IPS-18c (cell line): ENCODE data around the gene BCL6.
"Not testable (repeated sequence)": the region's sequence is repeated elsewhere in the genome, so short reads cannot be mapped to it uniquely, and the experiment has no call there.

ENCODE experiments used
- H3K4me3 ChIP-seq: 2 replicates; pipeline ENCODE4 v1.7.0; 2013; ENCODE audit warnings: low read depth, mild to moderate bottlenecking, low read length, moderate library complexity; ENCODE audit not compliant: insufficient read depth
- H3K9me3 ChIP-seq: one replicate; pipeline ENCODE4 v1.6.1; 2013; ENCODE audit warnings: mild to moderate bottlenecking, low read length, moderate library complexity; ENCODE audit not compliant: control insufficient read depth, insufficient read depth

Gene BCL6

GRCh38 chr3:187705164-187705563 lies 40.1 kb downstream of the BCL6 start:
- Histone ChIP-seq H3K9me3 (no peaks in the 10 kb centered on the region), H3K4me3 (no peak overlapping the region)

- no peak within 1 kb of the TSS for H3K4me3 ChIP-seq
- H3K9me3 ChIP-seq = no peaks in the 10 kb centered on the region
These were observed 42.7 kb downstream of the BCL6 start, which contains the start of gene RTP2 for GRCh38 chr3:187702507-187703033. Gene RTP2, minus strand, starts transcription at chr3:187702557. Its CDS starts 429 bp downstream, at chr3:187702128.

- Histone ChIP-seq H3K4me3 (no peak overlapping the region), H3K9me3 (no peaks in the 10 kb centered on the region)
These were observed 45.0 kb downstream of the BCL6 start for GRCh38 chr3:187700249-187700648.

- Histone ChIP-seq H3K4me3 (no peak overlapping the region), H3K9me3 (no peaks in the 10 kb centered on the region)
These were observed 46.5 kb downstream of the BCL6 start for GRCh38 chr3:187698499-187699399.

- H3K9me3 ChIP-seq = no peaks in the 10 kb centered on the region
- H3K4me3 ChIP-seq = no peak overlapping the region
These were observed 49.2 kb downstream of the BCL6 start for GRCh38 chr3:187696021-187696420.

GRCh38 chr3:187695449-187695848 lies 49.8 kb downstream of the BCL6 start:
- Histone ChIP-seq H3K9me3 (no peaks in the 10 kb centered on the region), H3K4me3 (no peak overlapping the region)

- Histone ChIP-seq H3K4me3 (no peak overlapping the region), H3K9me3 (no peaks in the 10 kb centered on the region)
These were observed 50.5 kb downstream of the BCL6 start for GRCh38 chr3:187694801-187695200.

- H3K4me3 ChIP-seq = no peak overlapping the region
- no peaks in the 10 kb centered on the region for H3K9me3 ChIP-seq
These were observed 51.8 kb downstream of the BCL6 start for GRCh38 chr3:187693431-187693830.

GRCh38 chr3:187689984-187690383 lies 55.3 kb downstream of the BCL6 start:
- Histone ChIP-seq H3K9me3 (peaks cover 5% of the 10 kb centered on the region), H3K4me3 (no peak overlapping the region)

GRCh38 chr3:187686621-187687273 lies 58.5 kb downstream of the BCL6 start:
- H3K4me3 ChIP-seq = no peak overlapping the region
- peaks cover 5% of the 10 kb centered on the region for H3K9me3 ChIP-seq

- peaks cover 5% of the 10 kb centered on the region for H3K9me3 ChIP-seq
These were observed 59.3 kb downstream of the BCL6 start for GRCh38 chr3:187685948-187686347.

GRCh38 chr3:187684880-187685279 lies 60.4 kb downstream of the BCL6 start:
- H3K4me3 ChIP-seq = no peak overlapping the region
- peaks cover 5% of the 10 kb centered on the region for H3K9me3 ChIP-seq

More at GRCh38 chr3:187685948-187686347, 59.3 kb downstream of the BCL6 start:
- H3K4me3 ChIP-seq = no peak overlapping the region

GRCh38 chr3:187684444-187684843 lies 60.8 kb downstream of the BCL6 start:
- Histone ChIP-seq H3K4me3 (no peak overlapping the region), H3K9me3 (peaks cover 5% of the 10 kb centered on the region)

GRCh38 chr3:187681756-187682155 lies 63.5 kb downstream of the BCL6 start:
- not testable (repeated sequence) for H3K9me3 ChIP-seq, H3K4me3 ChIP-seq

- Histone ChIP-seq H3K9me3 (no peaks in the 10 kb centered on the region), H3K4me3 (no peak overlapping the region)
These were observed 65.5 kb downstream of the BCL6 start for GRCh38 chr3:187679638-187680396.

- Histone ChIP-seq H3K4me3 (no peak overlapping the region), H3K9me3 (no peaks in the 10 kb centered on the region)
These were observed 66.5 kb downstream of the BCL6 start for GRCh38 chr3:187678726-187679268.

- H3K4me3 ChIP-seq = no peak overlapping the region
- H3K9me3 ChIP-seq = no peaks in the 10 kb centered on the region
These were observed 67.7 kb downstream of the BCL6 start for GRCh38 chr3:187677604-187678003.
